Measurements from ENCODE around the gene MAN2B2. TPM values are rescaled to one million over a fixed set of nuclear protein-coding genes. Genes with fewer than 3 reads are reported as not detected.

The MAN2B2 gene
- total and polyA plus RNA-seq, 2 of the 8 experiments (the other 6 are each of a cell fraction or from before 2014, with no cell fraction given) = 3.3 to 4.0 TPM

- TF ChIP-seq KDM1A (IDR thresholded peaks at IDR 0.05; ENCODE audit: borderline replicate concordance, low read length) = peak; percentile 69; the same call in 1 of the 2 replicates
- peak; percentile 18 to 73; a peak in 2 of 4 replicates for TF ChIP-seq SIN3A (conservative IDR thresholded peaks at IDR 0.05 in 1 of 2, IDR thresholded peaks at IDR 0.05 in 1 of 2; ENCODE audit: low read depth in 1 of 2, low read length in 2 of 2)
- TF ChIP-seq NRF1 (IDR thresholded peaks at IDR 0.05; ENCODE audit: low read depth, low read length) = peak; percentile 45
- no peak for TF ChIP-seq RXRA (IDR thresholded peaks at IDR 0.05; ENCODE audit: insufficient read depth, low read depth, low read length)
- TF ChIP-seq TAF1 (IDR thresholded peaks at IDR 0.05; ENCODE audit: low read depth, low read length) = peak; percentile 99
- peak; percentile 81 for TF ChIP-seq ASH2L (IDR thresholded peaks at IDR 0.05; ENCODE audit: low read length)
- peak; percentile 91 for TF ChIP-seq TBP (IDR thresholded peaks at IDR 0.05; ENCODE audit: low read depth, low read length)
- TF ChIP-seq KDM4A (IDR thresholded peaks at IDR 0.05; ENCODE audit: low read depth, low read length, severe bottlenecking) = peak; percentile 53
- TF ChIP-seq PHF8 (conservative IDR thresholded peaks at IDR 0.05; ENCODE audit: low read depth, low read length) = peak; percentile 86
- no peak for TF ChIP-seq EP300 (IDR thresholded peaks at IDR 0.05; ENCODE audit: borderline replicate concordance in 1 of 2, low read depth in 2 of 2, low read length in 2 of 2)
- TF ChIP-seq RNF2 (IDR thresholded peaks at IDR 0.05; ENCODE audit: borderline replicate concordance, low read depth, low read length, missing control alignments, poor library complexity, severe bottlenecking) = no peak
- no peak for TF ChIP-seq CTBP2 (IDR thresholded peaks at IDR 0.05; ENCODE audit: borderline replicate concordance, insufficient read depth, insufficient read length, low read length)
- TF ChIP-seq KDM5A (IDR thresholded peaks at IDR 0.05; ENCODE audit: low read length) = peak; percentile 62; the same call in 1 of the 2 replicates
- TF ChIP-seq E2F6 (IDR thresholded peaks at IDR 0.05) = peak; percentile 68
- 0 out of 2 replicates have a peak, but pooled peaks have one; percentile 6 for TF ChIP-seq USF2 (IDR thresholded peaks at IDR 0.05; ENCODE audit: low read length)
- TF ChIP-seq ATF3 (IDR thresholded peaks at IDR 0.05; ENCODE audit: insufficient read depth, low read depth, low read length) = peak; percentile 94
- peak; percentile 81 for TF ChIP-seq POLR2AphosphoS5 (IDR thresholded peaks at IDR 0.05; ENCODE audit: low read depth, low read length)
- no peak for TF ChIP-seq SP2 (IDR thresholded peaks at IDR 0.05; ENCODE audit: low read length)
Observed at GRCh38 chr4:6640292-6641163, 65.5 kb downstream of the MAN2B2 start, which contains the start of gene MRFAP1 (continued).

Measured in H1 (cell line).